ENCODE results near the gene EML6. TPM values are rescaled to one million over a fixed set of nuclear protein-coding genes. Genes with fewer than 3 reads are reported as not detected.

EML6 gene
- polyA plus RNA-seq, 3 donors = 0.22 to 0.85 (median 0.74) TPM

DNA sequence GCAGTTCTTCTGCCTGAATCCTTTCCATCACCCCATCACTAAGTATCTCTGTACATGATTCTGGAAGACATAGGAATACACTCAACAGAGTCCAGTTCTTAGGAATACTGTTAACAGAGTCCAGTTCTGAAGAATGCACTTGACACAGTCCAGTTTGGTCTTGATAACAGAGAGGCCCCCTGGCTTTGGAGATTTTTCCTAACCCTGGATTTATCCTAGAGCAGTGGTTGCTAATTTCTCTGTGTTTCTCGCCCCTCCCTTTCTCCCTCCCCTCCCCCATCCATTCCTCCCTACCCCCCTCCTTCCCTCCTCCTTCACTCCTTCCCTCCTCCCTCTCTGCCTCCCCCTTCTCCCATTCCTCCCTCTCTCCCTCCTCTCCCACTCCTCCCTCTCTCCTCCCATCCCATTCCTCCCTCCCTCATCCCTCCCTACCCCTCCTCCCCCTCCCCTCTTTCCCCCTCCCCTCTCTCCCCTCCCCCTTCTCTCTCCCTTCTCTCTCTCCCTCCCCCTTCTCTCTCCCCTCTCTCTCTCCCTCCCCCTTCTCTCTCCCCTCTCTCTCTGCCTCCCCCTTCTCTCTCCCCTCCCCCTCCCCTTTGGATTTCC lies 221.4 kb downstream of the EML6 start:
- no peak overlapping the region for H3K27ac ChIP-seq (ENCODE audit: low read depth, low read length)

DNA sequence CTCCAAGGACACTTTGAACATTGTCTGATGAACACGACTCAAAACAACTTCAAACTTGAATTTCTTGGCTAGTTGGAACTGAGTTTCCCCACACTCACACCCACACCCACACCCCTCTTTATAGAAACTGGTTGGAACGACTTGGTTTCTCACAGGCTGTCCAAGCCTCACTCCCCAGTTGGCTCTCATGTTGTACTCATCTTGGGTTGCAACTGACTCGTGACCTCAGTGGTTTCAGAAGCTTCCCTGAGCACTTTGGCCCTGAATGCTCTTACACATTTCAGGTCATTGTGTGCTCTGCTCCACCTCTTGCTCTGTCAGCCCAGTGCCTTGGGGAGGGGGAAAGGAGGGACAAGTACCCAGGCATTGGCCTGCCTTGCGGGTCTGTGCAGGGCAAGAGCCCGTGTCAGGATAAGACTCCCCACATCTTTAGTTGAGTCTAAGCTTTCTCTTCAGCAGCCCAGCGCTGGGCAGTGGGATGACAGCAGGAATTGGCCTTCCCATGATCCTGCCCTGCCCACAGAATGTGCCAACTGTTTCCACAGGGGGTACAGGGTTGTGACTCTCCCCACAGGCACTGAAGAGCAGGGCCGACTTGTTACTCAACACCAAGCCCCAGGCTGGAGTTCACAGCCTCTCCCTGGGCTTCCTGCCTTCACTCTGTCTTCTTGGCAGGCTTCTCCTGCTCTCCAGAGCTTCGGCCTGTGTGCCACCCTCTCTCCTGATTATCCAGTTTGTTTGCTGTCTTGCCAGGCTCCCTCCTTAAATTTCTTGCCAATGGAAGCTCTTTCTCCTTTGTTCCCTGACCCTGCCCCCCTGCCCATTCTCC lies 222.1 kb downstream of the EML6 start:
- 43 to 67% (median 49%) methylated on average over 8 of the region's 8 CpGs for WGBS, 3 donors
- H3K27ac ChIP-seq (ENCODE audit: low read depth, low read length) = peak overlapping the region; percentile 20

More for the DNA sequence above, 221.4 kb downstream of the EML6 start:
- WGBS, 3 donors = 80 to 94% (median 94%) methylated on average over 1 of the region's 1 CpG

DNA sequence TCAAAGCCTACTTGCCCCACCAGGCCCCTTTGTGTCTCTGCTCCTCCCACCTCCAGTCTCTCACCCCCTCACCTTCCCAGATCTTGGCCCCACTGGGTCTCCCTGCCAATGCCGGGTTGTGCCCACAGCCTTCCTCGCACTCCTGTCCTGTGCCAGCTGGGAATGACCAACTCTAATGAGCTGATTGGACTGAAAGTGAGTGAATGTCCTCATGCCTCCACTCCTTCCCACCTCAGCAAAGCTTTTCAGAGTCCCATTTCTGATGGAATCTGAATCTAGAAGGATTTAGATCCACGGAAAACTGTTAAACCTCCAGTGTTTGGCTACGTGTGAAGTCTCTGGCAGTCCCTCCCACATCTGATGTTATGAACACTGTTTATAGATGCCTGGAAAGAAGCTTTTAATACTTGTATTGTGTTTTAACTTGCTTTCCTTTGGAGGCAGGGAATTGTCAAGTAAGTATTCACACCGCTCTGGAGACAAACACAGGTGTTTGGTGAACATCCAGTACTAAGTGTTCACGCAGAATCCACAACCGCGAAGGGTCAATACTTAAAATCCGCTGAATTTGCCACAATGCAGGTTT lies 222.9 kb downstream of the EML6 start:
- no peak overlapping the region for H3K27ac ChIP-seq (ENCODE audit: low read depth, low read length)
- WGBS, 3 donors = 78 to 81% (median 80%) methylated on average over 9 of the region's 9 CpGs

- WGBS, 3 donors = 79 to 83% (median 80%) methylated on average over 11 of the region's 11 CpGs
These were observed 223.7 kb downstream of the EML6 start for GRCh38 chr2:54947136-54947535.

DNA sequence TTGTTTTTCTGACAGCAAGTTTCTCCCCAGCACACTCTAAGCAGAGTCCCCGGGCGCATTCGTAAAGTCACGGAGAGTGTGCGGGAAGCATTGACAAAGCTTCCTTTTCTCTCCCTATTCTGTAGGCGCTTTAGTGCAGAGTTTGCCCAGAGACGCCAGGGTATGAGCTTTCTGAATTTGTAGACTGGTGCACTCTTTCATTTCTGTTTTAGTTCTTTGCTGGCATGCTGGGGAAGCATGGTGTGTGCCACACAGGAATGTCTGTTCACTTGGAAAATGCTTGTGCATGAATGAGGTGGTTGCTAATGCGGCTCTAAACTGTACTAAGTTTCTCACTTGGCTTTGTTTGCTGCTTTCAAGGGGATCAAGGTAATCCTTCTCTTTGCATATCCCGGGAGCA lies 224.2 kb downstream of the EML6 start:
- H3K27ac ChIP-seq (ENCODE audit: low read depth, low read length) = no peak overlapping the region
- WGBS, 3 donors = 80 to 89% (median 89%) methylated on average over 9 of the region's 9 CpGs

More at GRCh38 chr2:54947136-54947535, 223.7 kb downstream of the EML6 start:
- no peak overlapping the region for H3K27ac ChIP-seq (ENCODE audit: low read depth, low read length)

DNA sequence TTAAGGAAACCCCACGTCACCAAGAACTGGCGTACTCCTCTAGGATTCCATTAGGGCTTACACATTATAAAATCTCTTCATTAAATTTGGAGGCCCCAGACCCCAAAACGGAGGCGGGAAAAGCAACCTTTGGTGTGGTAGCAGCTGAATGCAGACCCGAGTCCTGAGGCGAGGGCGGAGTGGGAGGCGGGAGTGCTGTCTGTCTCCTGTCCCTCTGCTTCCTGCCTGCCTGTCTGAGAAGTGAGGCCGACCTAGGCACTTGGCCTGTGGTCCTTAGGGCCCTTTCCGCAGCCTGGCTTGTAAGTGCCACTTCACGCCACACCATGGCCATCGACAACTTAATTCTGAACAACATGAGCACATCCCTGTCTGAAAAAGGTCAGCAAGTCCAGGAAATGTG lies 224.7 kb downstream of the EML6 start:
- H3K27ac ChIP-seq (ENCODE audit: low read depth, low read length) = no peak overlapping the region
- 87 to 89% (median 87%) methylated on average over 12 of the region's 12 CpGs for WGBS, 3 donors

DNA sequence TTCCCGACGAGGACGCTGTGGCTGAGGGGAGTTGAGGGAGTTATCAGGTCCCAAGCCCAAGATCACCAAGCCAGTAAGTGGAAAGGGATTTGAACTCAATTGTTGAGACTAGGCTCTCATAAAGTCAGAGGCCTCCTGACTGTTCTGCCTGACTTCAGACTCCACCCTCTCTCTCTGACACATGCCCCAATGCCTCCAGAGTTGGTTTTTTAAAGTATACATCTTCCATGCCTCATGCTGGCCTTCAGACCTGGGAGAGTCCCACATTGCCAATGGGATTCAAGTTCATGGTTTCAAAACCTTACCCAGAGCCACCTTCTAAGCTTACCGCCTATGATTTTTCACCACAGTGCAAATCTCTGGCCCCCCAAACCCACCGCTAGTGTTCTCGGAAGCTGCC lies 226.0 kb downstream of the EML6 start:
- no peak overlapping the region for H3K27ac ChIP-seq (ENCODE audit: low read depth, low read length)
- WGBS, 3 donors = 94 to 95% (median 94%) methylated on average over 6 of the region's 6 CpGs

GRCh38 chr2:54950811-54951210 lies 227.3 kb downstream of the EML6 start:
- WGBS, 3 donors = 88 to 94% (median 90%) methylated on average over 3 of the region's 3 CpGs
- no peak overlapping the region for H3K27ac ChIP-seq (ENCODE audit: low read depth, low read length)

DNA sequence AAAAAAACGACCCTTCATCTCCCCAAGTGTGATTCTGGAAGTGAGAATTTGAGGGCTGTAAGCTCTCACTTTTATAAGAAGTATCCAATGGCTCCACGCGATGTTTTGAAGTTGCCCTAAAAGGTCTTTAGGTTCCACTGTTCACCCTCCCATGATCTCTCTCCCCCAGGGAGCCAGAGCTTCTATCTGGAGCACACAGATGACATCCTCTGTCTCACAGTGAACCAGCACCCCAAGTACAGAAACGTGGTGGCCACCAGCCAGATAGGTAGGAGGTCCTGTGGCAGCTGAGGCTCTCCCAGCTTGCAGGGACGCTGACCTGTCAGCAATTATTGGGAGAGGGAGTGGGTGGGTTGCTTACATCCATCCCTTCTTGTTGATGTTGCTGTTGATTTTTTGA lies 229.0 kb downstream of the EML6 start:
- WGBS, 3 donors = 74 to 80% (median 75%) methylated on average over 5 of the region's 5 CpGs
- H3K27ac ChIP-seq (ENCODE audit: low read depth, low read length) = no peak overlapping the region

- no peak overlapping the region for H3K27ac ChIP-seq (ENCODE audit: low read depth, low read length)
- WGBS, 3 donors = 57 to 78% (median 62%) methylated on average over 9 of the region's 9 CpGs
These were observed 229.6 kb downstream of the EML6 start for GRCh38 chr2:54952978-54953456.

- 82 to 87% (median 83%) methylated on average over 8 of the region's 8 CpGs for WGBS, 3 donors
- no peak overlapping the region for H3K27ac ChIP-seq (ENCODE audit: low read depth, low read length)
These were observed 230.7 kb downstream of the EML6 start for GRCh38 chr2:54954158-54954557.

DNA sequence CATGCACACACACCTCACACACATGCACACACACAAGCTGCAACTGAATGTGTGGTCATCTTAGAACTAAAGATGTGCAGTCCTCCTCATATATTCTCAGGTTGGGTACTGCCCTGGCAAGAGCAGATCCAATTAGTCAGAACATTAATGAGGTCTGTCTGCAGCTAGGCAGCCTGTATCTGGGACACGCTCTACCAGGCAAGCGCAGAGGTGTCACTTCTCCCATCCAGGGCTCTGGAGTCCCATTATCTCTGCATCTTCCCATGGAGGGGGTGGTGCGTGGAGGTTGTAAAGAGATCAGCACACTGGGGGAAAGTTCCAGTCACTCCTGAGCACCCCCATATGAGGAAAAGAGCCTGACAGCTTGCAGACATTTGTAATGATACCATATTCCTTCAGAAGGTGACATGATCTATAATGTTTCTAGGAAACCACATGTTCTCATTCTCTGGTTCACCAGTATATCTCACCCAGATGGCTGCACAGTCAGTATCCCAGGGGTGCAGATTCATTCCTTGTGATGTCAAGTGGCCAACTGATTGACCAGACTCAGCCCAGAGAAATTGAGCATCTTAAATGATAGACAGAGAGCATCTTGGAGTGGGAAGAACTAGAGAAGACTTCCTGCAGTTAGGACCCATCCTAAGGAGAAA lies 231.4 kb downstream of the EML6 start:
- 89 to 95% (median 94%) methylated on average over 3 of the region's 3 CpGs for WGBS, 3 donors
- no peak overlapping the region for H3K27ac ChIP-seq (ENCODE audit: low read depth, low read length)

GRCh38 chr2:54955358-54956110 lies 232.1 kb downstream of the EML6 start:
- H3K27ac ChIP-seq (ENCODE audit: low read depth, low read length) = no peak overlapping the region
- 57 to 68% (median 62%) methylated on average over 9 of the region's 9 CpGs for WGBS, 3 donors

DNA sequence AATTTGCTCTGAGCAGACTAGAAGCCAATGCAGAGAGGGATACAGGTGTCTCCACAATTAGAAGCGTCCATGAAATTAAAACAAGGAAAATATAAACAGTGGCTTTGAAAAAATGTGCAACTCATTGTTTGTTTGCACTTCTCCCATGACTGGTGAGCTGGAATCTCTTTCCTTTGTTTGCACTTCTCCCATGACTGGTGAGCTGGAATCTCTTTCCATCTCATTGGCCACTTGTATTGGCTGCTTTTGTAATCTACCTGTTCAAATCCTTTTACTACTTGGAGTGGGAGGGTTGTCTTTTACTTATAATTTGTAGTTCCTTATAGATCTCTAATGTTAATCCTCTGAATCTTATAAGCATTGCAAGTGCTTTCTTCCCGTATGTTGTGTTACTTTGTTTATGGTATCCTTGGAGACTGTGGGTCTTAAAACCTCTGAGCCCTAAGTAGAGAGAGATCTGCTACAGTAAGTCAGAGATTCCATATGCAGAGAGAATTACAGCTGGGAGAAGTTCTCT lies 232.7 kb downstream of the EML6 start:
- WGBS, 3 donors = 77 to 85% (median 81%) methylated on average over 2 of the region's 2 CpGs
- H3K27ac ChIP-seq (ENCODE audit: low read depth, low read length) = no peak overlapping the region

DNA sequence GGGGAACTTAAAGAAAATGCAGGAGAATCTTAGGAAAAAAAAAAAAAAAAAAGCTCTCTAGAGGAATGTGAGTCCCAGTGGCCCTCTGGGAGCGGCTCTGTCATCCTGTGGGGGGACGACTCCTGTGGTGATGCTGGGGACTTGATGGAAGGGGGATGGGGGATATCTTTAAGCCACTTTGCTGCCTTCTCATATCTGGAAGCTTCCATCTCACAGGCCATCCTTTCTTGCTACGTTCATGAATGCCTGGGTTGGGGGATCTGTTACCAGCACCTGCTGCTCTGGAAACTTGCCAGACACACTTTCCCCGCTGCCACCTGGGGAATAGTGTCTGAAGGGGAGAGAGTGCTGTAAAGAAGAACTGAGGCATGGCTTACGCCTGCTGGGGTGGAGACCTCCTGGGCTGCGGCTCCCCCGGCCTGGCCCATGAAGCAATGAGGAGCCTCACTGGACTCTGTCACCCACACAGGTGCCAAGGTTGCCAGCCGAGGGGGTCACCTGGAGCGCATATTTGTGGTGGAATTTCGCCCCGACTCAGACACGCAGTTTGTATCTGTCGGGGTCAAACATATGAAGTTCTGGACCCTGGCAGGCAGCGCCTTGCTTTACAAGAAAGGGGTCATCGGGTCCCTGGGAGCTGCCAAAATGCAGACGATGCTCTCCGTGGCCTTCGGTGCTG lies 234.0 kb downstream of the EML6 start:
- H3K27ac ChIP-seq (ENCODE audit: low read depth, low read length) = no peak overlapping the region
- WGBS, 3 donors = 87 to 91% (median 90%) methylated on average over 18 of the region's 18 CpGs

DNA sequence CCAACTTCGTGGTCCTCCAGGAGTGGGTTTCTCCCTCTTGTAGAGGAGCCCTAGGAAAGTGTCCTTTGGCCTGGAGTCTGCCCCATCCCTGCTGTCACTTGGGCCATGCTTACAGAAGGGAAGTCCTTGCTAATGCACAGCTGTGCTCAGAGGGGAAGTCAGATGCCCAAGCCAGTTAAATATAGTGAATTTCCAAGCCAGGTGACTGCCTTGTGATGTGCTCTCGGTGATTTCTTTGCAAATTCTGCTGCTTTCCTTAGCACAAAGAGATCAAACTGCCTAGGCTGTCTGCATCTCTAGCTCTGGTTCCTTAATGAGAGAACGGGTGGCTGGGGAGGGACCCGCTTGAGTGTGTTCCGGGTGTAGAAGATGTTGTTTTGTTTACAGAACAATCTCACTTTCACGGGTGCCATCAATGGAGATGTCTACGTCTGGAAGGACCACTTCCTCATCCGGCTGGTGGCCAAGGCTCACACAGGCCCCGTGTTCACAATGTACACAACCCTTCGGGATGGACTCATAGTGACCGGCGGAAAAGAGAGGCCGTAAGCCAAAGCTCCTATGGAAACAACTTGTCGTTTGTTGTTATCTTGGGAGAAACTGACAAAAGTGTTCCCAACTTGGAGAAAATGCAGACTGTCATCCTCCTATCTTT lies 235.4 kb downstream of the EML6 start:
- WGBS, 3 donors = 79 to 88% (median 81%) methylated on average over 14 of the region's 14 CpGs
- no peak overlapping the region for H3K27ac ChIP-seq (ENCODE audit: low read depth, low read length)

- 74 to 82% (median 76%) methylated on average over 7 of the region's 7 CpGs for WGBS, 3 donors
These were observed 236.7 kb downstream of the EML6 start for GRCh38 chr2:54960164-54960563.

More at GRCh38 chr2:54960164-54960563, 236.7 kb downstream of the EML6 start:
- no peak overlapping the region for H3K27ac ChIP-seq (ENCODE audit: low read depth, low read length)
